HepG2 (cell line): ENCODE results near the gene PPCDC. TPM values are rescaled to one million over a fixed set of nuclear protein-coding genes. Genes with fewer than 3 reads are reported as not detected.

Experiments
- ATM ChIP-seq: fragments of 450-650 bp; IDR thresholded peaks from 2 replicates; pipeline ENCODE4 v1.7.1; 2017; ENCODE audit warnings: mild to moderate bottlenecking, borderline replicate concordance
- BRD4 ChIP-seq: sonication (generic); formaldehyde crosslinking; IDR thresholded peaks from 2 replicates; pipeline ENCODE4 v1.4.0; 2020; ENCODE audit warnings: missing genetic modification reagents
- CC2D1A ChIP-seq: sonication (generic); formaldehyde crosslinking; IDR thresholded peaks from 2 replicates; pipeline ENCODE4 v1.8.1; 2023; ENCODE audit warnings: mild to moderate bottlenecking, missing genetic modification reagents
- FOXJ3 ChIP-seq: sonication (generic); formaldehyde crosslinking; IDR thresholded peaks from 2 replicates; pipeline ENCODE4 v1.4.0; 2020; ENCODE audit warnings: missing genetic modification reagents, mild to moderate bottlenecking, borderline replicate concordance
- GABPB1 ChIP-seq: IDR thresholded peaks from 2 replicates; pipeline ENCODE4 v1.6.1; 2016; ENCODE audit warnings: mild to moderate bottlenecking, missing genetic modification reagents, moderate library complexity, missing compliant biosample characterization
- GZF1 ChIP-seq: sonication (generic); formaldehyde crosslinking; IDR thresholded peaks from 2 replicates; pipeline ENCODE4 v1.5.1; 2020; ENCODE audit warnings: mild to moderate bottlenecking, missing genetic modification reagents
- HNF4A ChIP-seq: sonication (generic); formaldehyde crosslinking; IDR thresholded peaks from 2 replicates; pipeline ENCODE4 v1.4.0; 2020; ENCODE audit warnings: missing genetic modification reagents
- JUNB ChIP-seq: sonication (generic); formaldehyde crosslinking; IDR thresholded peaks from 2 replicates; pipeline ENCODE4 v1.8.0; 2022; ENCODE audit warnings: missing genetic modification reagents, mild to moderate bottlenecking, borderline replicate concordance
- KDM1A ChIP-seq: IDR thresholded peaks from 2 replicates; pipeline ENCODE4 v1.6.1; 2016; ENCODE audit warnings: missing compliant biosample characterization
- KLF11 ChIP-seq: IDR thresholded peaks from 2 replicates; pipeline ENCODE4 v1.6.1; 2016; ENCODE audit warnings: missing compliant biosample characterization
- PLRG1 ChIP-seq: fragments of 450-650 bp; conservative IDR thresholded peaks from 2 replicates; pipeline ENCODE4 v1.6.1; 2016
- POLR2AphosphoS2 ChIP-seq: IDR thresholded peaks from 2 replicates; pipeline ENCODE4 v1.6.1; 2011; ENCODE audit warnings: low read depth, low read length, improper control_type of control experiment
- SALL1 ChIP-seq: sonication (generic); formaldehyde crosslinking; IDR thresholded peaks from 2 replicates; pipeline ENCODE4 v1.8.0; 2022; ENCODE audit warnings: mild to moderate bottlenecking, missing genetic modification reagents
- ZFP36L2 ChIP-seq: sonication (generic); formaldehyde crosslinking; IDR thresholded peaks from 2 replicates; pipeline ENCODE4 v1.4.0; 2020; ENCODE audit warnings: missing genetic modification reagents
- ZNF230 ChIP-seq: sonication (generic); formaldehyde crosslinking; IDR thresholded peaks from 2 replicates; pipeline ENCODE4 v1.4.0; 2020; ENCODE audit warnings: mild to moderate bottlenecking, missing genetic modification reagents
- ZNF329 ChIP-seq: sonication (generic); formaldehyde crosslinking; IDR thresholded peaks from 2 replicates; pipeline ENCODE4 v1.9.0; 2021; ENCODE audit warnings: low read depth, mild to moderate bottlenecking, missing genetic modification reagents
- ZNF335 ChIP-seq: sonication (generic); formaldehyde crosslinking; IDR thresholded peaks from 2 replicates; pipeline ENCODE4 v1.4.0; 2020; ENCODE audit warnings: missing genetic modification reagents
- ZNF557 ChIP-seq: sonication (generic); formaldehyde crosslinking; IDR thresholded peaks from 2 replicates; pipeline ENCODE4 v1.4.0; 2020; ENCODE audit warnings: missing genetic modification reagents
- ZNF737 ChIP-seq: sonication (generic); formaldehyde crosslinking; IDR thresholded peaks from 2 replicates; pipeline ENCODE4 v1.5.0; 2020; ENCODE audit warnings: missing genetic modification reagents, mild to moderate bottlenecking, borderline replicate concordance
- polyA plus RNA-seq, 8 experiments: library from polyadenylated mRNA; depleted of rRNA in 3 of 8; stranded (reverse) in 7 of 8; unstranded in 1 of 8; fragments of >200 nt; fragmentation: Illumina TruSeq in 4 of 8; extraction: Trizol in 4 of 8; gene quantifications; 2 replicates each; pipeline versions ENCODE4 v1.2.1 to v1.2.3, GENCODE V29; 2011 to 2016; ENCODE audit warnings: low read depth in 4 of 8, missing spikeins in 1 of 8, mixed read lengths in 1 of 8; ENCODE audit not compliant: insufficient read depth in 1 of 8
- total RNA-seq, 5 experiments: library from RNA; depleted of rRNA; stranded (reverse); fragments of >200 nt; fragmentation: Illumina TruSeq; extraction: Trizol; gene quantifications; 2 replicates each; pipeline ENCODE4 v1.2.3, GENCODE V29; 2016; ENCODE audit warnings: low read depth in 1 of 5
- TF ChIP-seq, protein P1 (sequence below): sonication (generic); formaldehyde crosslinking; IDR thresholded peaks from 2 replicates; pipeline ENCODE4 v1.5.0; 2020; ENCODE audit warnings: missing genetic modification reagents
- TF ChIP-seq, protein P2 (sequence below): IDR thresholded peaks from 2 replicates; pipeline ENCODE4 v1.6.1; 2016; ENCODE audit warnings: control low read depth
- TF ChIP-seq, protein P3 (sequence below): sonication (generic); formaldehyde crosslinking; IDR thresholded peaks from 2 replicates; pipeline ENCODE4 v1.4.0; 2020; ENCODE audit warnings: missing genetic modification reagents
- TF ChIP-seq, protein P4 (sequence below): sonication (generic); formaldehyde crosslinking; IDR thresholded peaks from 2 replicates; pipeline ENCODE4 v1.8.0; 2022; ENCODE audit warnings: missing genetic modification reagents, mild to moderate bottlenecking, borderline replicate concordance
- TF ChIP-seq, protein P5 (sequence below): sonication (generic); formaldehyde crosslinking; IDR thresholded peaks from 2 replicates; pipeline ENCODE4 v1.5.1; 2020; ENCODE audit warnings: missing genetic modification reagents, mild to moderate bottlenecking, borderline replicate concordance

PPCDC gene
- total and polyA plus RNA-seq, 2 of the 13 experiments (the other 11 are each of a cell fraction or from before 2014, with no cell fraction given): 12.3 to 12.8 TPM

DNA sequence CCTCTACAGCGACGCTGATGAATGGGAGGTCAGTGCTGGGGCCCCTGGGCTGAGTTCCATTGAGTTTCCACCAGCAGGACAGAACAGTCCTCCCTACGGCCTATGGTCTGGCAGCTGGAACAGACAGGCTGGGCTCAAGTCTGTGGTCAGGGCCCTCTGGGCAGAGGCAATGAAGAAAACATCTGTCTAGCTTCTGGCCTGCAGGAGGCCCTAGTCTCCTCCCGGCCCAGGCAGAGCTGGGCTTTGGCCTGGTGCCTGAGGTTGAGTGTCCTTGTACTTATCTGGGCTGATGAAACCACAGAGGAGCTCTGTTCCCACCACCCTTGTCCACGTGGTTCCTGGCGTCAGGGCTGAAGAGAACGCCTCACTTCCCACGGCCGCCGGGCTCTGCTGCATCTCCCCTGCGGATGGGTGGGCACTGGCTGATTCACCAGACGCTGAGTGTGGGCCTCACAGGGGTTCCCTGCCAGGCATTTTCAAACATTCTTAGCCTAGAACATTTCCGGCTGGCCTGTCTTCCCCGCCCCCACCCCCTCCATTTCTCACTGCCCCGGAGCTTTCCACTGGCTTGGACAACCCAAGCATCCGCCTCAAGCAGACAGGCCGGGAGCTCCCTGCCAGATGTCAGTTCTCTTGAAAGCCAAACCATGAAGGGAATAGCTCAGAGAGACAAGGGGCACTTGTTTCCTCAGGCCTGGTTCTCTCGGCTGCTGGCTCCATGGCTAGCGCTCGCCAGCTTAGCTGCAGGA, 20.3 kb downstream of the PPCDC start (continued):
- TF ChIP-seq, protein P1, sequence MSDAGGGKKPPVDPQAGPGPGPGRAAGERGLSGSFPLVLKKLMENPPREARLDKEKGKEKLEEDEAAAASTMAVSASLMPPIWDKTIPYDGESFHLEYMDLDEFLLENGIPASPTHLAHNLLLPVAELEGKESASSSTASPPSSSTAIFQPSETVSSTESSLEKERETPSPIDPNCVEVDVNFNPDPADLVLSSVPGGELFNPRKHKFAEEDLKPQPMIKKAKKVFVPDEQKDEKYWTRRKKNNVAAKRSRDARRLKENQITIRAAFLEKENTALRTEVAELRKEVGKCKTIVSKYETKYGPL (CRISPR knock-in tag): no peak
- no peak for TF ChIP-seq ZNF737 (CRISPR knock-in tag)
- TF ChIP-seq HNF4A: peak; percentile 77
- no peak for TF ChIP-seq ZNF335 (CRISPR knock-in tag)
- no peak for TF ChIP-seq ZFP36L2 (CRISPR knock-in tag)
- TF ChIP-seq ZNF557 (CRISPR knock-in tag): no peak
- TF ChIP-seq POLR2AphosphoS2: no peak
- TF ChIP-seq PLRG1: no peak
- TF ChIP-seq, protein P2, sequence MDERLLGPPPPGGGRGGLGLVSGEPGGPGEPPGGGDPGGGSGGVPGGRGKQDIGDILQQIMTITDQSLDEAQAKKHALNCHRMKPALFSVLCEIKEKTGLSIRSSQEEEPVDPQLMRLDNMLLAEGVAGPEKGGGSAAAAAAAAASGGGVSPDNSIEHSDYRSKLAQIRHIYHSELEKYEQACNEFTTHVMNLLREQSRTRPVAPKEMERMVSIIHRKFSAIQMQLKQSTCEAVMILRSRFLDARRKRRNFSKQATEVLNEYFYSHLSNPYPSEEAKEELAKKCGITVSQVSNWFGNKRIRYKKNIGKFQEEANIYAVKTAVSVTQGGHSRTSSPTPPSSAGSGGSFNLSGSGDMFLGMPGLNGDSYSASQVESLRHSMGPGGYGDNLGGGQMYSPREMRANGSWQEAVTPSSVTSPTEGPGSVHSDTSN: no peak
- TF ChIP-seq KLF11 (CRISPR knock-in tag): 0 out of 2 replicates have a peak, but pooled peaks have one; percentile 25
- peak; percentile 78 for TF ChIP-seq SALL1 (CRISPR knock-in tag)
- TF ChIP-seq CC2D1A: 0 out of 2 replicates have a peak, but pooled peaks have one; percentile 19
- TF ChIP-seq, protein P3, sequence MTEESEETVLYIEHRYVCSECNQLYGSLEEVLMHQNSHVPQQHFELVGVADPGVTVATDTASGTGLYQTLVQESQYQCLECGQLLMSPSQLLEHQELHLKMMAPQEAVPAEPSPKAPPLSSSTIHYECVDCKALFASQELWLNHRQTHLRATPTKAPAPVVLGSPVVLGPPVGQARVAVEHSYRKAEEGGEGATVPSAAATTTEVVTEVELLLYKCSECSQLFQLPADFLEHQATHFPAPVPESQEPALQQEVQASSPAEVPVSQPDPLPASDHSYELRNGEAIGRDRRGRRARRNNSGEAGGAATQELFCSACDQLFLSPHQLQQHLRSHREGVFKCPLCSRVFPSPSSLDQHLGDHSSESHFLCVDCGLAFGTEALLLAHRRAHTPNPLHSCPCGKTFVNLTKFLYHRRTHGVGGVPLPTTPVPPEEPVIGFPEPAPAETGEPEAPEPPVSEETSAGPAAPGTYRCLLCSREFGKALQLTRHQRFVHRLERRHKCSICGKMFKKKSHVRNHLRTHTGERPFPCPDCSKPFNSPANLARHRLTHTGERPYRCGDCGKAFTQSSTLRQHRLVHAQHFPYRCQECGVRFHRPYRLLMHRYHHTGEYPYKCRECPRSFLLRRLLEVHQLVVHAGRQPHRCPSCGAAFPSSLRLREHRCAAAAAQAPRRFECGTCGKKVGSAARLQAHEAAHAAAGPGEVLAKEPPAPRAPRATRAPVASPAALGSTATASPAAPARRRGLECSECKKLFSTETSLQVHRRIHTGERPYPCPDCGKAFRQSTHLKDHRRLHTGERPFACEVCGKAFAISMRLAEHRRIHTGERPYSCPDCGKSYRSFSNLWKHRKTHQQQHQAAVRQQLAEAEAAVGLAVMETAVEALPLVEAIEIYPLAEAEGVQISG: peak; percentile 80; the same call in 1 of the 2 replicates
- peak; percentile 70; the same call in 1 of the 2 replicates for TF ChIP-seq BRD4 (CRISPR knock-in tag)
- TF ChIP-seq ZNF329 (CRISPR knock-in tag): peak; percentile 1; the same call in 1 of the 2 replicates
- TF ChIP-seq, protein P4, sequence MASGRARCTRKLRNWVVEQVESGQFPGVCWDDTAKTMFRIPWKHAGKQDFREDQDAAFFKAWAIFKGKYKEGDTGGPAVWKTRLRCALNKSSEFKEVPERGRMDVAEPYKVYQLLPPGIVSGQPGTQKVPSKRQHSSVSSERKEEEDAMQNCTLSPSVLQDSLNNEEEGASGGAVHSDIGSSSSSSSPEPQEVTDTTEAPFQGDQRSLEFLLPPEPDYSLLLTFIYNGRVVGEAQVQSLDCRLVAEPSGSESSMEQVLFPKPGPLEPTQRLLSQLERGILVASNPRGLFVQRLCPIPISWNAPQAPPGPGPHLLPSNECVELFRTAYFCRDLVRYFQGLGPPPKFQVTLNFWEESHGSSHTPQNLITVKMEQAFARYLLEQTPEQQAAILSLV: no peak
- peak; percentile 33; the same call in 1 of the 2 replicates for TF ChIP-seq GZF1 (CRISPR knock-in tag)
- no peak for TF ChIP-seq ATM
- TF ChIP-seq ZNF230 (CRISPR knock-in tag): no peak
- no peak for TF ChIP-seq KDM1A (CRISPR knock-in tag)
- TF ChIP-seq GABPB1 (CRISPR knock-in tag): peak; percentile 83
- 0 out of 2 replicates have a peak, but pooled peaks have one; percentile 48 for TF ChIP-seq FOXJ3 (CRISPR knock-in tag)
- TF ChIP-seq JUNB (CRISPR knock-in tag): no peak; the same call in 1 of the 2 replicates
- TF ChIP-seq, protein P5, sequence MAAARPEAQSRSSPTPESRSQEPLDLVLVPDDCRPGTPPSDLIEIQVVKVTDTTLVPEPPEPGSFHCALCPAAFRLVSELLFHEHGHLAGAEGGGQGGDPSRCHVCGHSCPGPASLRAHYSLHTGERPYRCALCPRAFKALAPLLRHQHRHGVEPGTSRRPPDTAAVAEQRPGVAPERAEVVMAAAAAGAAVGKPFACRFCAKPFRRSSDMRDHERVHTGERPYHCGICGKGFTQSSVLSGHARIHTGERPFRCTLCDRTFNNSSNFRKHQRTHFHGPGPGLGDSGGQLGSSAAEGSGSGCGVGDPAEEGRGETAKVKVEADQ (CRISPR knock-in tag): no peak
